ENCODE measurements around the gene AGPAT3. TPM values are rescaled to one million over a fixed set of nuclear protein-coding genes. Genes with fewer than 3 reads are reported as not detected.

Gene AGPAT3
- total and polyA plus RNA-seq, 2 donors (not counting 3 experiments of a cell fraction or from before 2014, with no cell fraction given) = 39.9 to 76.7 TPM

DNA sequence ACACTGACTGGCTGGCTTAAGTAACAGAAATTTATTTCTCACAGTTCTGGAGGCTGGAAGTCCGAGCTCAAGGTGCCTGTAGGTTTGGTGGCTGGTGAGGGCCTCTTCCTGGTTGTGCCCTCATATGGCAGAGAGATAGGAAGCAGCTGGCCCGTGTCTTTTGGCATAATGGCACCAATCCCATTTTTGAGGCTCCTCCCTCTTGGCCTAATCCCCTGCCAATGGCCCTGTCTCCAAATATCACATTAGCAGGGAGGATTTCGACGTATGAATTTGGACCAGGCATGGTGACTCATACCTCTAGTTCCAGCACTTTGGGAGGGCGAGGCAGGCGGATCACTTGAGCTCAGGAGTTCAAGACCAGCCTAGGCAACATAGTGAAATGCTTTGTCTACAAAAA, 37.4 kb downstream of the AGPAT3 start:
- Histone ChIP-seq H3K9me1 (replicated peaks; ENCODE audit: control insufficient read depth, extremely low read depth, insufficient read depth, low read length) (no peaks in the 10 kb centered on the region), H2AFZ (ENCODE audit: low read depth, low read length) (no peak overlapping the region), H3K9ac (replicated peaks; ENCODE audit: extremely low read depth, insufficient read depth, low read length) (no peak overlapping the region), H3K4me2 (ENCODE audit: insufficient read depth, low read length) (no peak overlapping the region), H3K36me3 (ENCODE audit: control insufficient read depth in 2 of 2, extremely low read depth in 1 of 2, insufficient read depth in 2 of 2, low read length in 2 of 2) (peaks cover 2% of the 10 kb centered on the region in 2 experiments), H3K4me1 (ENCODE audit: control insufficient read depth, extremely low read depth, insufficient read depth, low read length) (peaks cover 7% of the 10 kb centered on the region), H3K9me3 (replicated peaks; ENCODE audit: control insufficient read depth, insufficient read depth, low read length) (no peaks in the 10 kb centered on the region), H3K4me3 (replicated peaks in 1 of 3; ENCODE audit: insufficient read depth in 1 of 3, low read depth in 1 of 3, low read length in 3 of 3) (no peak overlapping the region), H3K27ac (ENCODE audit: insufficient read depth, low read depth, low read length) (no peak overlapping the region), H4K20me1 (replicated peaks; ENCODE audit: control insufficient read depth, extremely low read depth, insufficient read depth, low read length) (no peaks in the 10 kb centered on the region), H3K79me2 (ENCODE audit: control insufficient read depth, insufficient read depth, low read length) (peaks cover 27% of the 10 kb centered on the region), H3K27me3 (ENCODE audit: control insufficient read depth in 2 of 2, insufficient read depth in 2 of 2, low read length in 2 of 2) (no peaks in the 10 kb centered on the region)
- TF ChIP-seq, protein P1, sequence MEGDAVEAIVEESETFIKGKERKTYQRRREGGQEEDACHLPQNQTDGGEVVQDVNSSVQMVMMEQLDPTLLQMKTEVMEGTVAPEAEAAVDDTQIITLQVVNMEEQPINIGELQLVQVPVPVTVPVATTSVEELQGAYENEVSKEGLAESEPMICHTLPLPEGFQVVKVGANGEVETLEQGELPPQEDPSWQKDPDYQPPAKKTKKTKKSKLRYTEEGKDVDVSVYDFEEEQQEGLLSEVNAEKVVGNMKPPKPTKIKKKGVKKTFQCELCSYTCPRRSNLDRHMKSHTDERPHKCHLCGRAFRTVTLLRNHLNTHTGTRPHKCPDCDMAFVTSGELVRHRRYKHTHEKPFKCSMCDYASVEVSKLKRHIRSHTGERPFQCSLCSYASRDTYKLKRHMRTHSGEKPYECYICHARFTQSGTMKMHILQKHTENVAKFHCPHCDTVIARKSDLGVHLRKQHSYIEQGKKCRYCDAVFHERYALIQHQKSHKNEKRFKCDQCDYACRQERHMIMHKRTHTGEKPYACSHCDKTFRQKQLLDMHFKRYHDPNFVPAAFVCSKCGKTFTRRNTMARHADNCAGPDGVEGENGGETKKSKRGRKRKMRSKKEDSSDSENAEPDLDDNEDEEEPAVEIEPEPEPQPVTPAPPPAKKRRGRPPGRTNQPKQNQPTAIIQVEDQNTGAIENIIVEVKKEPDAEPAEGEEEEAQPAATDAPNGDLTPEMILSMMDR (IDR thresholded peaks at IDR 0.05; ENCODE audit: extremely low read depth in 1 of 2, insufficient read depth in 1 of 2, low read depth in 1 of 2, low read length in 2 of 2) = no peak
- intact Hi-C loops (cut with micrococcal nuclease) (loop anchor here (1.0 kb wide), 1 partner anchor 8 kb away; no protein-coding TSS in a partner anchor), dilution Hi-C loops (cut with MboI; ENCODE audit: extremely low pct_ligation_motif_present, low sequenced_read_pairs) (no loop called here)
- ChIA-PET POLR2A (no interaction called here), CTCF (interaction anchor here (1.1 to 1.6 kb wide), 3 partner anchors 36 to 73 kb away, joined by 3 to 4 read pairs (median 4); no protein-coding TSS in a partner anchor)
- DNase-seq (ENCODE audit: low read depth, low spot score) = peak; percentile 73
- peak; percentile 58 for FAIRE-seq
- BruUV-seq (replicated peaks) = no TSS peak

DNA sequence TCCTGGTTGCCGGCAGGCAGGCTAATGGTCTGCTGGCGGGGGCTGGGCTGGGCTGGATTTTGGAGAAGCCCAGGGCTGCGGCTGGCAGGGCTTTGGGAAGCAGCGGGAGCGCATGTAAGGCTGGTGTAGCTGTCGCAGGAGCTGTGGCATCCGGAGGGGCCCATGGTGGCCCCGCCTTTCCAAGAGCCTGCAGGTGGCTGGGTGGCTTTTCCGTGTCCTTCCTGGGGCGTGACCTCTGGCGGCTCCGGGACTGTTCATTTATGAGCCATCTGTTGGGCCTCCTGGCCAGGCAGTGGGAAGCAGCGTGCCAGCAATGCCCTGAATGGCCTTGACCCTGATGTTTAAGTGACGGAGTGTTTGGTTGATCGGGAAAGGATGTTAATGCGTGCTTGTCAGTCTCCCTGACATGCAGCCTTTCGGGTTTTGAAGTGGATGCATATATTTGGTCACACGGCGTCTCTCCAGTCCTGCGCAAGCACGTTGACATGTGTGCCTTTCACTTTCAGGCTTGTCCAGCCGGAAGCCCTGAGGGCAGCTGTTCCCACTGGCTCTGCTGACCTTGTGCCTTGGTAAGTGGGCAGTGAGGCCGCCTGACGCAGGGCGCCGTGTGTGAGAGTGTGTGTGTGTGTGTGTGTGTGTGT, 38.5 kb downstream of the AGPAT3 start:
- Histone ChIP-seq H3K9ac (replicated peaks; ENCODE audit: extremely low read depth, insufficient read depth, low read length) (no peak overlapping the region), H3K9me3 (replicated peaks; ENCODE audit: control insufficient read depth, insufficient read depth, low read length) (no peaks in the 10 kb centered on the region), H3K27me3 (ENCODE audit: control insufficient read depth in 2 of 2, insufficient read depth in 2 of 2, low read length in 2 of 2) (no peaks in the 10 kb centered on the region), H3K36me3 (ENCODE audit: control insufficient read depth in 2 of 2, extremely low read depth in 1 of 2, insufficient read depth in 2 of 2, low read length in 2 of 2) (peaks cover 2% of the 10 kb centered on the region in 2 experiments), H3K27ac (ENCODE audit: insufficient read depth, low read depth, low read length) (no peak overlapping the region), H3K9me1 (replicated peaks; ENCODE audit: control insufficient read depth, extremely low read depth, insufficient read depth, low read length) (no peaks in the 10 kb centered on the region), H3K4me1 (ENCODE audit: control insufficient read depth, extremely low read depth, insufficient read depth, low read length) (peaks cover 7% of the 10 kb centered on the region), H3K79me2 (ENCODE audit: control insufficient read depth, insufficient read depth, low read length) (peaks cover 25% of the 10 kb centered on the region), H4K20me1 (replicated peaks; ENCODE audit: control insufficient read depth, extremely low read depth, insufficient read depth, low read length) (no peaks in the 10 kb centered on the region), H3K4me3 (replicated peaks in 1 of 3; ENCODE audit: insufficient read depth in 1 of 3, low read depth in 1 of 3, low read length in 3 of 3) (no peak overlapping the region), H2AFZ (ENCODE audit: low read depth, low read length) (no peak overlapping the region), H3K4me2 (ENCODE audit: insufficient read depth, low read length) (no peak overlapping the region)
- CTCF ChIA-PET = no interaction called here
- POLR2A ChIA-PET = no interaction called here
- no peak for TF ChIP-seq EZH2 (IDR thresholded peaks at IDR 0.05; ENCODE audit: borderline replicate concordance, low read depth, low read length, severe bottlenecking)
- TF ChIP-seq, protein P1 (IDR thresholded peaks at IDR 0.05; ENCODE audit: extremely low read depth in 1 of 2, insufficient read depth in 1 of 2, low read depth in 1 of 2, low read length in 2 of 2) = no peak
- TF ChIP-seq POLR2AphosphoS5 (IDR thresholded peaks at IDR 0.05; ENCODE audit: insufficient read depth, low read depth, low read length) = no peak
- TF ChIP-seq MYC (IDR thresholded peaks at IDR 0.05; ENCODE audit: low read depth, low read length) = no peak
- TF ChIP-seq FOS (IDR thresholded peaks at IDR 0.05; ENCODE audit: borderline replicate concordance, insufficient read depth, low read length) = no peak
- no peak for TF ChIP-seq GATA2 (IDR thresholded peaks at IDR 0.05; ENCODE audit: insufficient read depth, insufficient read length, low read depth, low read length)
- TF ChIP-seq JUN (IDR thresholded peaks at IDR 0.05; ENCODE audit: borderline replicate concordance, insufficient read depth, insufficient read length, low read depth) = no peak
- no TSS peak for BruUV-seq (replicated peaks)
- no peak for DNase-seq (ENCODE audit: low read depth, low spot score)
- intact Hi-C loops (cut with micrococcal nuclease) = no loop called here
- dilution Hi-C loops (cut with MboI; ENCODE audit: extremely low pct_ligation_motif_present, low sequenced_read_pairs) = no loop called here
- FAIRE-seq = no peak
